Stimulated activated CD8-positive, alpha-beta memory T cell treated with anti-CD3 and anti-CD28 coated beads, Interleukin-4, amount 100 ng/mL, for 4 hours (primary cell): ENCODE measurements around the gene LRFN2.

ENCODE experiments used
- DNase-seq, 2 donors: peaks; one replicate each; pipeline ENCODE4 v3.0.0-alpha.2; 2020; ENCODE audit warnings: low read depth in 2 of 2, low spot score in 1 of 2

The LRFN2 gene

GRCh38 chr6:40408786-40409542, 178.2 kb downstream of the LRFN2 start:
- DNase-seq: no peak

DNA sequence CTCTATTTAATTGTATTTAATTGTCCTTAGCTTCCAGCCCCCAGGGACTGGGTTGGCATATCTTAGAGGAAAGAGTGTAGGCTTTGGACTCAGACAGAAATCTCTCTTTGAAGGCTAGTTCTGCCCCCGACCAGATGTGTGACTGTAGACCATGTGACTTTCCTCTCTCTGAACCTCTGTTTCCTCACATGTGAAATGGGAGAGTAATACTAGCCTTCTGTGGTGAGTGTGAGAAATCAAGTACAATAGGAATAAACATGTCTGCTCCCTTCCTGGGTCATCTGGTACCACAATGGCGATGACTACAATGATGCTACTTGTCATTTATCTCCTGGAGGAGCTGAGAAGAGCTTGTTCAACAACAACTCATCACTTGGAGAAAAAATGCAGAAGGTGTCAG, 179.9 kb downstream of the LRFN2 start:
- no peak for DNase-seq

- DNase-seq: no peak
These were observed 181.0 kb downstream of the LRFN2 start for GRCh38 chr6:40406175-40406574.

GRCh38 chr6:40400738-40401137, 186.4 kb downstream of the LRFN2 start:
- no peak for DNase-seq

DNA sequence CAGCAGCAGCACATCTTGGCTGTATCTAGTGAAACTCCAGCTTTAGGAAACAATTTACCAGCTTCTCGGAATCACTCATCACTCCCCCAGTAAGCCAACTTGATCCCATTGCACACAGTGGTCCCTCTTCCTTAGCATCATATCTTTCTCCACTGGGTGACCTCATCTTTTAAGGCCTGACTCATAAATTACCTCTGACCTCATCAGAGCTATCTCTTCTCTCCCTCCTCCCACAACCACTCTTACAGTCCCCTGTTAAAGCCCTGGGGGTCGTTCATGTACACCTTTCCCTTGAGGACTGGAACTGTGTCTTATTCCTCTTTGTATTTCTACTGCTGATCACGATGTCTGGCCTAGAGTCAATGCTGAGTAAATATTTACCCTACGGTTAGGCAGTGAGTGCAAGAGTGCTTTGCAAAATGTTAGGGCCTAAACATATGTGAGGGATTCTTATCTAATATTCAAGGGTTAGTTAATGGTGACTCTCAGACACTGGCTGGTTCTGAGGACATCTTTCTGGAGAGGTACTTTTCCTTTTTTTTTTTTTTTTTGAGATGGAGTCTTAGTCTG, 187.2 kb downstream of the LRFN2 start:
- DNase-seq: no peak

DNA sequence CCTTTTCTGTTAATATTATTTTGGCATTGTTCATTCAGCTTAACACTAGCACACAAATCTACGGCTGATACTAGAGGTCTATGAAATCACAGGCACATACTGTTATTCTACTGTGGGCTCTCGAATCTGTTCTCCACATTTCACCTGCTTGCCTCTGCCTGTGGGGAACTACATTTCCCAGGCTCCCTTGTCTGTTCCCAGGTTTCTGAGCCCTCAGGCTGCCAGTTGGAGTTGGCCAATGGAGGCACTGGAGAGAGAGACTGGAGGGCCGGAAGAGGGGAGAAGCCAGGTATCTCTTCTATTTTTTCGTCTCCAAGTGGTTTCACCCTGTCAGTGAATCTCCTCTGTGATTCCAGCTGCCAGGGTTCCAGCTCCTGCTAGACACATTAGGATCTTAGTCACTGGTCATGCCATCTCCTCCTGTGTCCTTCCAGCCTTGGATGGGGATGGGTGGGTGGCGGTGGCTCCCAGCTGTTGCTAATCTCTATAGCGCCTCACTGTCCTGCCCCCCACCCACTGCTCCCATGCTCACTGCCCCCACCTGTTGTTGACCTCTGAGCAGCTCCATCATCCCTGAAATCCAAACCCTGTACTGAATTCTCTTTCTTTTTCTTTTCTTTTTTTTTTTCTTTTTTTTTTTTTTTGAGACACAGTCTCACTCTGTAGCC, 188.2 kb downstream of the LRFN2 start:
- DNase-seq: no peak

DNA sequence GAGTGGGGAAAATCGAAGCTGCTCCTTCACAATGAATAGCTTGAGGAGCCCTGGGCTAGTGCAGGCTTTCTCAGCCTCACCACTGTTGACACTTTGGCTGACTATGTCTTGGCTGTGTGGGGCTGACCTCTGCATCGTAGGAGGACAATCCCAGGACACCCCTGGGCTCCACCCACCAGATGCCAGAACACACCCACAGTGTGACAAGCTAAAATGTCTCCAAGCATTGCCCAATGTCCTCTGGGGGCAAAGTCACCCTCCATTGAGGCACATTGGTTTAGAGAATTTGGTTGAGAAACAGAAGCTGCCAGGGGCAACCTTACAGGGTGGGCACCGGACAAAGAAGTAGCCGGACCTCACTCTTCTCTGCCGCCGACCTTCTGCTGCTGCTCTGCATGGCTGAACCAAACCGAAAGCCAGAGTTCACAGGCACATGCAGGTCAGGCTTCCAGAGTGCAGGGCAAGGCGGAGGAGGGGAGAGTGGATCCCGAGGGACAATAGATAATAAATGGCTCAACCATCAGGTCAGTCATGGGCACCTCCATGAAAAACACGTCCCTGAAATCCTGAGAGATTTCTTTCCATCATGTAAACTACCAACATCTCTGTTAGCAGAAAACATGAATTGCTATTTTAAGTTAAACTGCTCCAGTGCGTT, 189.0 kb downstream of the LRFN2 start:
- DNase-seq: no peak

DNA sequence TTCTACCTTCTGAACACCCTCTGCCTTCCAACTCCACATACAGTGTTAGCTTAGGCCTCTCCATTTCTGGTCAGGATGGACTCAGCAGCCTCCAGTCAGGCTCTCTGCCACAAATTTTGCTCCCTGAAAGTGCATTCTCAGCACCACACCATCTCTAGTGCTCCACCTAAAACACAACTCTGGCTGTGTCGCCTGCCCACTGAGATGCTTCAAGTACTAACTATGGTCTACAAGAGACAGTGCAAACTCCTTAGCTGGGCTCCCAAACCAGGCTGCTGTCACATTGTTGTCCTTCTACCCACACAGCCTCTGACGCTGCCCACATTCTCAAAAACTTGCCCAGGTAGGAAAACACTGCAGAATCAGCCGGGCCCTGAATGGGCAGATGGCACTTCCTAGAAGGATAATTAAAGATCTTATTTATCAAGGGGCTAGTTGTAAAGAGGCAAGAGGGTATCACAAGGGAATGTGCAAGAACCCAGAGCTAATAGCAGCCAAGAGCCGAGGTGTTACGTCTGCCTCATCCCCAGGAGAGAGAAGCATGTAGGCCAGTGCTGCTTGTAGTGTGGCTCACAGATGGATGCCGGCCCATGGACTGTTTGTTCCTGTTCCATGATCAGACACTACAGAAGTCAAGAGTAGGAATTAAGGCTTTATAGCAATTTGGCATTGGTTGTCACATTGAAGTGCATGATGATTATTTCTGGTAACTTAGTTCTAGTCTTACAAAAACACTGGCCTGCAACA, 189.7 kb downstream of the LRFN2 start:
- DNase-seq: no peak

DNA sequence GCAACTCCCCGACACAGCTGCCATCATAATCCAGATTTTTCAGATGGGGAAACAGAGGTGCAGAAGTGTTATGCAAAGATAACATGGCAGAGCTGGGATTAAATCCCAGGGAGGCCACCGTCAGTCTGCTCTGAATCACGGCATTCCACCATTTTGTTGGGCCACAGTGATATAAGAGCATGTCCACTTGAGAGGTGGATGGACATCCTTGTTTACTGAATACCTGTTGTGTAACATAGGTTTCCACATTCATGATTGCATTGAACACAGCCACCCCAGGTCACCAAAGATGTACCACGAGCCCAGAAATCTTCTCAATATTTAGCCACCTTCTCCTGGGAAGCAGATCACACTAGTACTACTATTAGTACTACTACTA, 191.5 kb downstream of the LRFN2 start:
- no peak for DNase-seq

DNA sequence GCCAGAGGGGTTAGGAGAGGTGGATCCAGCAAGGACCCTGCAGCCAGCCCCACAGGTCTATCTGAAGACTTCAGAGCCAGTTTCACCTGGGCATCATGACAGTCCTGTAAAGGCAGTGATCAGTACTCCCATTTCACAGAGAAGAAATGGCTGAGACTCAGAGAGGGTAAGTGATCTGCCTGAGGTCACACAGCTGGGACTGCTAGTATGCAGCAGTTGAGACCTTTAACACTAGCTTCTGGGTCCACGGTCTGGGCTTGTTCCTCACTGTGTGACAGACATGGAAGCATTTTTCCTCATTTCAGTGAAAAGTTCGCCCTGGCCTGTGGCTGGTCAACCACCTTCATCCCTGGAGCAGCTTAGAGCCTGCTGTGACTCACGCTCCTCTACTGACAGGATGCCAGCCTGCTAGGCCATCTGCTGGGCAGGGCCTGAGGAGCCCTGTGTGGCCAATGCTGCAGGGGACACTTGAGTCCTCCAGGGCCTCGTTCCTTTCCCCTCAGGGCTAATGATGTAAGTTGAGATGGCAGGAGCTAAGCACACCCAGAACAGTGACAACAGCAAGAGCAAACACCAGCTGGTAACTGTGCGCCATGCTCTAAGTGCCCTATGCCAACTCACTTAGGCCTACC, 192.0 kb downstream of the LRFN2 start:
- no peak for DNase-seq

DNA sequence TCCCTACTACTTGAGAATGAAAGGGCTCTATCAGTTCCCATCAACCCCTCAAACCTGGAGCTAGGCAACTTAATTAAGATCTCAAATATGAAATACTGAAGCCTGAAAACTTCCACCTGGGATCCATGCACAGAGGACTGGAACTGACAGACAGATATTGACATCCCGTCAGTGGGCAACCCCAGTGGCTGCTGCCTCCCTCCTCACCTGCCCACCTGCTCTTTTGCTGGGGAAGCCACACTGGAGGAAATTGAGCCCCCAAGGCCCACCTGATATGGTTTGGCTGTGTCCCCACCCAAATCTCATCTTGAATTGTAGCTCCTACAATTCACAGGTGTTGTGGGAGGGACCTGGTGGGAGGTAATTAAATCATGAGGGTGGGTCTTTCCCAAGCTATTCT, 192.8 kb downstream of the LRFN2 start:
- no peak for DNase-seq

GRCh38 chr6:40393641-40394040, 193.5 kb downstream of the LRFN2 start:
- no peak for DNase-seq

- DNase-seq: no peak
These were observed 194.6 kb downstream of the LRFN2 start for GRCh38 chr6:40392589-40392988.

DNA sequence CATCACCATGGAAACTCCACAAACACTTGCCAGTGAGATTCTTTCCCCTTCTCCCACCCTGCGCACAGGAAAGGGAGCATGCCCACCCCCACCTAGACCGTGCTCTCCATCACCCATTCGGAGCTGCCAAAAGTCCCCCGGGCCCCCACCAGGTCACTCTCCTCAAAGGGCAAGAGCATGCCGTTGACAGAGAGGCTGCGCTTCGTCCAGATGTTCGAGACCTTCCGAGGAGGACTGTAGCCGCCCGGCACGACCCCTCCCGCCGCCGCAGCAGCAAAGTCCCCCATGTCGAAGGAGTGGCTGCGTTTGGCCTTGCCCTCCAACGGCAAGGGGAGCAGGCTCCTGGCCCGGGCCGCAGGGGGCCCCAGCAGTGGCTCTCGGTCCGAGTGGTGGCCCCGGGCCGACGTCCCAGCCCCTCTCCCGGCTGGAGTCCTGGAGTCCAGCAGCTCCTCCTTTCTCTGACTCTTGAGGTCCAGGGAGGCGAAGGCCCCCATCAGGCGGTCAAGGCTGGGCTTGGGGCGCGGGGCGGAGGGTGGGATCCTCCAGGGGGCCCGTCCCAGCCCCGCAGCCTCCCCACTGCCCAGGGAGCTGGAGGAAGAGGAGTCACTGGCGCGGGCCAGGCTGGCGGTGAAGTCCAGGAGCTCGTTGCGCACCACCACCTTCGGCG, 195.2 kb downstream of the LRFN2 start:
- DNase-seq: no peak

GRCh38 chr6:40391086-40391485, 196.1 kb downstream of the LRFN2 start:
- DNase-seq: no peak

GRCh38 chr6:40390144-40390800, 196.9 kb downstream of the LRFN2 start:
- DNase-seq: no peak

GRCh38 chr6:40389254-40389653, 197.9 kb downstream of the LRFN2 start:
- no peak for DNase-seq

GRCh38 chr6:40387871-40388264, 199.3 kb downstream of the LRFN2 start:
- no peak for DNase-seq

DNA sequence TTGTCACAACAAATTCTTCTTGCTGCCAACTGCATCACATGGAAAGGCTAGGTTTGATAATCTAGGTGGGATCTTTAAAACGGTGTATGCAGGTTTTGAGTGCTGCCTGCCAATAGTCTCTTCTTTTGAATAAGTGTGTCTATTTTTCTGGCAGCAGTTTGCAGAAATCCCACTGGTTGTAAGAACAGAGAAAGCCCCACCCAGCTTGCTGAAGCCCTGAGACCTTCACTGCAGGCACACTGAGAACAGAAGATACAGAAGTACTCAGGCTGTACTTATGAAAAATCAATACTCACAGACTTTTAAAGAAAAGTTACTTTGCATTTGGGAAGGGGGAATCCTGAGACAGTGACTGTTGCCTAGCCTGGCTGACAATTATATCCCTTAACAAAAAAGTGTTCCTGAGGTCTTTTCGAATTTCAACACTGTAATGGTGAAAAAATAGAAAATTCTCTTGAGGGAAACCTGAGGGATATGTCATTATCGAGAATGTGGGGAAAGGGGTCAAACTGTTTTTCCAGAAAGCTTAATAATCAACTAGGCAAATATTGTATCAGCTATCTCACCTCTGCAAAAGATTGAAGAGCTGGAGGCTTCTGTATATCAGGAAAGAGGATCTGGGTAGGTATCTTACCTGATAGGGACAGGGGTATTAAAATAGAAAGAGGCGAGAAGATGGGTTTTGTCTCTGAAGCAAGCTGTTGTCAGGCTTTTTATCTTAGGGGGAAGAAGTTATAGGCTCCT, 199.9 kb downstream of the LRFN2 start:
- no peak for DNase-seq
